ENCODE results near the gene KCNK5. TPM values are rescaled to one million over a fixed set of nuclear protein-coding genes. Genes with fewer than 3 reads are reported as not detected.

Gene KCNK5
- total RNA-seq, 1 experiment from 2014 or later: 19.8 TPM

GRCh38 chr6:39144481-39145173 lies 84.6 kb downstream of the KCNK5 start:
- Histone ChIP-seq H3K4me1 (no peaks in the 10 kb centered on the region), H3K9me3 (no peaks in the 10 kb centered on the region), H3K36me3 (ENCODE audit: control insufficient read depth, insufficient read depth, low read length) (no peaks in the 10 kb centered on the region), H3K4me3 (ENCODE audit: low read depth, low read length) (no peak overlapping the region), H3K27me3 (replicated peaks; ENCODE audit: control insufficient read depth, insufficient read depth, low read length) (no peaks in the 10 kb centered on the region)
- ChIA-PET CTCF (no interaction called here), POLR2A (no interaction called here)
- TF ChIP-seq CTCF (IDR thresholded peaks at IDR 0.05; ENCODE audit: insufficient read depth in 1 of 2, low read depth in 1 of 2, low read length in 1 of 2, severe bottlenecking in 1 of 2, unreplicated experiment in 1 of 2): no peak
- Mint-ChIP-seq H3K36me3 (ENCODE audit: insufficient read depth, unreplicated experiment) (no peaks in the 10 kb centered on the region), H3K9me3 (ENCODE audit: unreplicated experiment) (no peaks in the 10 kb centered on the region), H3K27me3 (ENCODE audit: insufficient read depth, unreplicated experiment) (peaks cover 15% of the 10 kb centered on the region), H3K27ac (ENCODE audit: unreplicated experiment) (no peak overlapping the region), H3K4me3 (ENCODE audit: unreplicated experiment) (no peak overlapping the region), H3K4me1 (ENCODE audit: low read depth, unreplicated experiment) (no peaks in the 10 kb centered on the region)
- no peak for DNase-seq
- no TSS peak for BruUV-seq (replicated peaks)
- intact Hi-C loops (cut with micrococcal nuclease; ENCODE audit: unreplicated experiment): no loop called here

DNA sequence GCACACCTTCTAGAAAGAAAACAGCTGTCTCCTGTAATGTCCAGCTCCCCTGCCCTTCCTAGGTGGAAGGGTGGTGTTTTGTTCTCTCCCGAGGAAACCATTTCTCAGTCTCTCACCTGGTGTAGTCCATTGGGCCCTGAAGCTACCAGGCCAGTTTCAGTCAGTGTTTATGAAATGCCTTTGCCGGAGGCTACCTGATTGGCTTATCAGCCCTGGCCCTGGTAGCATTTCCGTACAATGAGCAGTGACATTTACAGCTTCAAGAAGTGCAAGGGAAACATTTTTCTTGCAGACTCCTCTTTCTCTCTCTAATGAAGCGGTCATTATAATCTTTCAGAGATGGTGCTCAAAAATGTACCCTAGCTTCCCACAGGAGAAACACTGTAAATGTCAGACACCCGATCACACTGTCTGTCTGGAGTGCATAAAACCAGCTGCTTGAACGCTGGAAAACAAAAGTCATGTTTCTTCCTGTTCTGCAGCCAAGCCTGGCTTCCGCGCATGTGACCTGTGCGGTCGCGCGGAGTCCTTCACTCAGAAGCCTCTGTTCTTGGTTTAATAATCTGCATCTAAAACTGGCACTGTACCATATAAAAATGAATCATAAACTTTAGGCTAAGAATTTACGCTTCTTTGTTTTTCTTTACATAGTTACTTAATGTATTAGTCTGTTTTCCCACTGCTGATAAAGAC lies 85.9 kb downstream of the KCNK5 start:
- H3K9me3 ChIP-seq: no peaks in the 10 kb centered on the region

More for the DNA sequence above, 85.9 kb downstream of the KCNK5 start:
- no TSS peak for BruUV-seq (replicated peaks)
- no peak overlapping the region for H3K4me3 Mint-ChIP-seq (ENCODE audit: unreplicated experiment)
- POLR2A ChIA-PET: no interaction called here
- no peaks in the 10 kb centered on the region for H3K4me1 Mint-ChIP-seq (ENCODE audit: low read depth, unreplicated experiment)
- H3K36me3 ChIP-seq (ENCODE audit: control insufficient read depth, insufficient read depth, low read length): no peaks in the 10 kb centered on the region
- TF ChIP-seq CTCF (IDR thresholded peaks at IDR 0.05; ENCODE audit: insufficient read depth in 1 of 2, low read depth in 1 of 2, low read length in 1 of 2, severe bottlenecking in 1 of 2, unreplicated experiment in 1 of 2): no peak
- CTCF ChIA-PET: no interaction called here
- H3K4me1 ChIP-seq: no peaks in the 10 kb centered on the region
- H3K4me3 ChIP-seq (ENCODE audit: low read depth, low read length): no peak overlapping the region
- no peak for DNase-seq
- H3K27me3 ChIP-seq (replicated peaks; ENCODE audit: control insufficient read depth, insufficient read depth, low read length): no peaks in the 10 kb centered on the region
- peaks cover 10% of the 10 kb centered on the region for H3K27me3 Mint-ChIP-seq (ENCODE audit: insufficient read depth, unreplicated experiment)
- intact Hi-C loops (cut with micrococcal nuclease; ENCODE audit: unreplicated experiment): no loop called here
- H3K9me3 Mint-ChIP-seq (ENCODE audit: unreplicated experiment): no peaks in the 10 kb centered on the region
- H3K36me3 Mint-ChIP-seq (ENCODE audit: insufficient read depth, unreplicated experiment): no peaks in the 10 kb centered on the region
- no peak overlapping the region for H3K27ac Mint-ChIP-seq (ENCODE audit: unreplicated experiment)

Measured in Caco-2 (cell line).